Measurements from ENCODE around the gene RNF111.

DNA sequence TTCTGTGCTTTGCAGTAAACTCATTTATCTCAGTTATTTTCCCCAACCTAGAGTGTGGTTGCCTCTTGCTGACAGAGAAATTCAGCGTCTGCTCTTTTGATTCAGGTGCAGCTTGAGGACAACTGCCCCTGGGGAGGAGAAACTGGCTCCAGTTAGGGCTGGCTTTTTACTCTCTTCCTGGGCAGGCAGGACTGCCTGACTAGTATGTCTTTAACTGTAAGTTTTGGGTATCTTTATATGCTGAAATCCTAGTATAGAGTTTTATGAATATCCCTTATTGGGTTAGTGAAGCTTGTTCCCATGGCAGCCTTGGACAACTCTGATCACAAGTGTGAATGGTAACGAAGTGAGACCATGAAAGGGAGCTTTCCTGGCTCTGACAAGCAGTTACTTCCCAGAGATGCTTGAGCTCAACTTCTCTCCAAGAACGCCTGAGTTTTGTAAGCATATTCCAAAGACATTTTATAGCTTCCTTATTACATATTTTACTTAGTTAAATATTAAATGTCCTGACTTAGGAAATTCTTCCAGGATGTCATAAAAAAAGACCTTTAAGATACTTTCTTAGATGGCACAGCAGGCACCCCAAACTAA, 144.6 kb downstream of the RNF111 start:
- no peak for TF ChIP-seq TAF1 (IDR thresholded peaks at IDR 0.05; ENCODE audit: borderline replicate concordance, low read depth, low read length)
- TF ChIP-seq POLR2A (IDR thresholded peaks at IDR 0.05; ENCODE audit: low read depth, low read length): 0 out of 2 replicates have a peak, but pooled peaks have one; percentile 19
